Nephron (organoid): ENCODE results near the gene HVCN1.

ENCODE experiments used
- H3K27ac Mint-ChIP-seq, 3 experiments: 2 replicates each; pipeline ENCODE4 v1.8.0; 2020; ENCODE audit warnings: mixed read lengths in 3 of 3, mild to moderate bottlenecking in 2 of 3, moderate library complexity in 1 of 3
- H3K27me3 Mint-ChIP-seq: 2 replicates; pipeline ENCODE4 v1.8.0; 2021; ENCODE audit warnings: low read depth, mild to moderate bottlenecking, moderate library complexity, mixed read lengths
- H3K36me3 Mint-ChIP-seq: 2 replicates; pipeline ENCODE4 v1.8.0; 2020; ENCODE audit warnings: low read depth, mixed read lengths
- H3K4me1 Mint-ChIP-seq: 2 replicates; pipeline ENCODE4 v1.8.0; 2020; ENCODE audit warnings: mixed read lengths
- H3K4me3 Mint-ChIP-seq, 3 experiments: 2 replicates each; pipeline ENCODE4 v1.8.0; 2020; ENCODE audit warnings: mild to moderate bottlenecking in 3 of 3, mixed read lengths in 3 of 3, moderate library complexity in 2 of 3
- H3K9me3 Mint-ChIP-seq: 2 replicates; pipeline ENCODE4 v1.8.0; 2020; ENCODE audit warnings: mixed read lengths
- TF ChIP-seq, protein P1 (sequence below), 3 experiments: fragments of 200-600 bp; sonication (generic); IDR thresholded peaks; one replicate each; pipeline ENCODE4 v1.5.0; 2021; ENCODE audit warnings: antibody characterized with exemption in 3 of 3; ENCODE audit not compliant: unreplicated experiment in 3 of 3

HVCN1 gene

DNA sequence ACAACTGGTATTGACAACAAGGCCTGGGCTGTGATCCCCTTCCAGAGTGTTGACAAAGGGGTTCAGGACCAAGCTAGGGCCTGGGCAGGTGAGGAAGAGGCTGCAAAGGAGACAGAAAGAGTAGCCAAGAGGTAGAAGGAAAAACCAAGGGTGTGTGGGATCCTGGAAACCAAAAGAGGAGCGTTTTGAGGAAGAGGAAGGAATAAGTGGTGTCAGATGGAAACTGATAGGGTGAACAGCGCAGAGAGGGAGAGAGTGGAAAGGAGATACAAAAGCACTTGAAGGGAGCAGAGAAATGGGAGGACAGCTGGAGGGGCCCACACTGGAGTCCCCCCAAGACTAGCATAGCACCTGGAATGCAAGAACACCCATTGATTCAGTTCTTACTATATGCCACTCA lies 8.3 kb upstream of the HVCN1 start:
- Mint-ChIP-seq H3K27me3 (peaks cover 3% of the 10 kb centered on the region), H3K36me3 (no peaks in the 10 kb centered on the region), H3K27ac (no peak overlapping the region), H3K9me3 (no peaks in the 10 kb centered on the region), H3K4me3 (no peak overlapping the region), H3K4me1 (peaks cover 7% of the 10 kb centered on the region)
- TF ChIP-seq, protein P1, sequence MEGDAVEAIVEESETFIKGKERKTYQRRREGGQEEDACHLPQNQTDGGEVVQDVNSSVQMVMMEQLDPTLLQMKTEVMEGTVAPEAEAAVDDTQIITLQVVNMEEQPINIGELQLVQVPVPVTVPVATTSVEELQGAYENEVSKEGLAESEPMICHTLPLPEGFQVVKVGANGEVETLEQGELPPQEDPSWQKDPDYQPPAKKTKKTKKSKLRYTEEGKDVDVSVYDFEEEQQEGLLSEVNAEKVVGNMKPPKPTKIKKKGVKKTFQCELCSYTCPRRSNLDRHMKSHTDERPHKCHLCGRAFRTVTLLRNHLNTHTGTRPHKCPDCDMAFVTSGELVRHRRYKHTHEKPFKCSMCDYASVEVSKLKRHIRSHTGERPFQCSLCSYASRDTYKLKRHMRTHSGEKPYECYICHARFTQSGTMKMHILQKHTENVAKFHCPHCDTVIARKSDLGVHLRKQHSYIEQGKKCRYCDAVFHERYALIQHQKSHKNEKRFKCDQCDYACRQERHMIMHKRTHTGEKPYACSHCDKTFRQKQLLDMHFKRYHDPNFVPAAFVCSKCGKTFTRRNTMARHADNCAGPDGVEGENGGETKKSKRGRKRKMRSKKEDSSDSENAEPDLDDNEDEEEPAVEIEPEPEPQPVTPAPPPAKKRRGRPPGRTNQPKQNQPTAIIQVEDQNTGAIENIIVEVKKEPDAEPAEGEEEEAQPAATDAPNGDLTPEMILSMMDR (IDR thresholded peaks at IDR 0.05; ENCODE audit: unreplicated experiment in 3 of 3), result no peak

DNA sequence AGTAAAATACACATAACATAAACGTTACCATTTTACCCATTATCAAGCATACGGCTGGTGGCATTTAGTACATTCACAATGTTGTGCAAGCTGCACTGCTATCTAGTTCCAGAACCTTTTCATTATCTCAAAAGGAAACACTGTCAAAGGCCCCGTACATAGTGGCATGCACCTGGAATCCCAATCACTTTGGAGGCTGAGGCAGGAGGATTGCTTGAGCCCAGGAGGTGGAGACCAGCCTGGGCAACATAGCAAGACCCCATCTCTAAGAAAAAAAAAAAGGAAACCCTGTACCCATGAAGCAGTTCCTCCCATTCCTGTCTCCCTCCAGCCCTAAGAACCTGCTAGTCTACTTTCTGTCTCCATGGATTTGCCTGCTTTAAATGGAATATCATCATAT lies 7.4 kb upstream of the HVCN1 start:
- H3K36me3 Mint-ChIP-seq, result no peaks in the 10 kb centered on the region
- H3K9me3 Mint-ChIP-seq, result no peaks in the 10 kb centered on the region
- peaks cover 7% of the 10 kb centered on the region for H3K4me1 Mint-ChIP-seq
- peaks cover 3% of the 10 kb centered on the region for H3K27me3 Mint-ChIP-seq
- TF ChIP-seq, protein P1 (IDR thresholded peaks at IDR 0.05; ENCODE audit: unreplicated experiment in 3 of 3), result no peak
- no peak overlapping the region for H3K4me3 Mint-ChIP-seq
- no peak overlapping the region for H3K27ac Mint-ChIP-seq

DNA sequence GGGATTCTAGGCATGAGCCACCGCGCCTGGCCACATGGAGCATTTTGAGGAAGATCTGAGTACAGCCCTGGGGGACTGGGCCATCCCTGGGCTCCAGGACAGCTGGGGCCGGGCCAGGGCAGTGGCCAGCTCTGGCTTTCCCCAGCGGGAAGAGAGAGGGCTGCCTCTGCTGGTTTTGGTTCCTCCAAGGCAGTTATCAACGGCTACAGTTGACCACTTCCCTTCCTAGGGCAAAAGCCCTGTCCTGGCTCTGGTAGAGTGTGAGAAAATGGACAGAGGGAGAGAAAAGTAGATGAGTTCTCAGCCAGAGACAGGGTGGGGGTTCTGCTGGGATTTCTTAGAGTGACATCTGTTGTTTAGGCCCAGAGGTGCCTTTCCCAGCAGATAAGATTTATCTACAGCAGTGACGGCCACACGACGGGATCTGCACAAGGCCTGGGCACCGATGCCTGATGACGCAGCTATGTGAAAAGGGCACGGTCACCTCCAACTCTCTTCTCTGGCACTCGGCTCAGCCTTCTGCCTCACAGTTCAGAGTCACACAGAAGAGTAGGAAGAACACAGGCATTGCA lies 5.5 kb upstream of the HVCN1 start:
- peaks cover 16% of the 10 kb centered on the region for H3K4me1 Mint-ChIP-seq
- H3K4me3 Mint-ChIP-seq, result no peak overlapping the region
- peaks cover 14% of the 10 kb centered on the region for H3K27me3 Mint-ChIP-seq
- no peaks in the 10 kb centered on the region for H3K36me3 Mint-ChIP-seq
- H3K9me3 Mint-ChIP-seq, result no peaks in the 10 kb centered on the region
- TF ChIP-seq, protein P1 (IDR thresholded peaks at IDR 0.05; ENCODE audit: unreplicated experiment in 3 of 3), result no peak
- no peak overlapping the region for H3K27ac Mint-ChIP-seq

DNA sequence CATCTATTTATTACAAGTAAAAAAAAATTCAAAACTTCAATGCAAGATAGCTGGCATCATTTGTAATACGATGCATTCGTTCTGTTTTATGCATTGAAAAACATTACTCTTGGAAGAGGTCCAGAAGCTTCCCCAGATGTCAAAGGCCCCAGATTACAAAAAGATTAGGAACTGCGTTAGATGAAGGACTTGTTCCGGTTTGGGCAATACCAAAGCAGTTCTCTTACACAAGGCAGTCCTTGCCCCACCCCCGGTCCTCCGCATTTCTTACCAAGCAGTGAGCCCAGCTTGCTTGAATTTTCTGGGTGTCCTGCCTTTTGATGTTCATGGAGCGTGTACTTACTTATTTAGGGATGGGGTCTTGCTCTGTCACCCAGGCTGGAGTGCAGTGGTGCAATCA lies 4.8 kb upstream of the HVCN1 start:
- H3K4me1 Mint-ChIP-seq, result peaks cover 16% of the 10 kb centered on the region
- H3K36me3 Mint-ChIP-seq, result no peaks in the 10 kb centered on the region
- H3K27ac Mint-ChIP-seq, result no peak overlapping the region
- TF ChIP-seq, protein P1 (IDR thresholded peaks at IDR 0.05; ENCODE audit: unreplicated experiment in 3 of 3), result no peak
- H3K4me3 Mint-ChIP-seq, result no peak overlapping the region
- H3K27me3 Mint-ChIP-seq, result peaks cover 14% of the 10 kb centered on the region
- no peaks in the 10 kb centered on the region for H3K9me3 Mint-ChIP-seq

DNA sequence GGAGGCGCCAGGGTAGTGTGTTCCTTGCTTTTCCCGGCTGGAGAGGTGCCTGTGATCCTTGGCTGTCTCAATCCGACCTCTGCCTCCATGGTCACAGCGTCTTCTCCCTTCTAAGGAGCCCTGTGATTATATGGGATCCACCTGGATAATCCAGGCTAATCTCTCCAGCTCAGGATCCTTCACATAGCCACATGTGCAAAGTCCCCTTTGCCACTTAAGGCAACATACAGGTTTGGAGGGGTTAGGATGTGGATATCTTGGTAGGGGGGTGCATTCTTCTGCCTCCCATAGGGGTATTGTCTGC lies 1.2 kb upstream of the HVCN1 start:
- Mint-ChIP-seq H3K9me3 (peaks cover 5% of the 10 kb centered on the region), H3K27me3 (peaks cover 20% of the 10 kb centered on the region), H3K36me3 (peaks cover 6% of the 10 kb centered on the region), H3K4me1 (peaks cover 10% of the 10 kb centered on the region), H3K4me3 (peak overlapping the region; percentile 84 to 91 (median 91)), H3K27ac (peak overlapping the region; percentile 80 to 90 (median 88))
- TF ChIP-seq, protein P1 (IDR thresholded peaks at IDR 0.05; ENCODE audit: unreplicated experiment in 3 of 3), result no peak
